Transverse colon (tissue), 3 donors: ENCODE data around the gene MYOM1.

Experiments
- EP300 ChIP-seq: sonication (generic); formaldehyde crosslinking; IDR thresholded peaks from one replicate; pipeline ENCODE4 v1.6.1; 2017; ENCODE audit warnings: antibody characterized with exemption, low read depth
- POLR2A ChIP-seq: fragments of 450-650 bp; IDR thresholded peaks from one replicate; pipeline ENCODE4 v1.6.1; 2016; ENCODE audit warnings: antibody characterized with exemption, mild to moderate bottlenecking, moderate library complexity
- TF ChIP-seq, protein P1 (sequence below), 5 experiments: fragments of 200-600 bp in 3 of 5; fragments of 450-650 bp in 2 of 5; sonication (generic) in 3 of 5; IDR thresholded peaks; 1 replicate in 2 of 5; 2 replicates in 3 of 5; pipeline ENCODE4 v1.5.1; 2016 to 2017; ENCODE audit warnings: antibody characterized with exemption in 5 of 5, inconsistent platforms in 3 of 5, mild to moderate bottlenecking in 2 of 5, moderate library complexity in 1 of 5

DNA sequence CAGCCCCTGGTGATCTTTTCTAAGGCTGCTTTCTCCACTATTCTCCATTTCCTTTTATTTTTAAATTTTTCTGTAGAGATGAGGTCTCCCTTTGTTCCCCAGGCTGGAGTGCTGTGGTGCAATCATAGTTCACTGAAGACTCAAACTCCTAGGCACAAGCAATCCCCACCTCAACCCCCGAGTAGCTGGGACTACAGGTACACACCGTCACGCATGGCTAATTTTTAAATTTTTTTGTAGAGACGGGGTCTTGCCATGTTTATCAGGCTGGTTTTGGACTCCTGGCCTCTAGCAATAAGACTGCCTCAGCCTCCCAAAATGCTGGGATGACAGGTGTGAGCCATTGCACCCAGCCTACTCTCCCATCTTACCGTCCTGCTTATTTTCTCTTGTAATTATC, 184.1 kb downstream of the MYOM1 start:
- TF ChIP-seq EP300, result no peak
- no peak for TF ChIP-seq POLR2A
- TF ChIP-seq, protein P1, sequence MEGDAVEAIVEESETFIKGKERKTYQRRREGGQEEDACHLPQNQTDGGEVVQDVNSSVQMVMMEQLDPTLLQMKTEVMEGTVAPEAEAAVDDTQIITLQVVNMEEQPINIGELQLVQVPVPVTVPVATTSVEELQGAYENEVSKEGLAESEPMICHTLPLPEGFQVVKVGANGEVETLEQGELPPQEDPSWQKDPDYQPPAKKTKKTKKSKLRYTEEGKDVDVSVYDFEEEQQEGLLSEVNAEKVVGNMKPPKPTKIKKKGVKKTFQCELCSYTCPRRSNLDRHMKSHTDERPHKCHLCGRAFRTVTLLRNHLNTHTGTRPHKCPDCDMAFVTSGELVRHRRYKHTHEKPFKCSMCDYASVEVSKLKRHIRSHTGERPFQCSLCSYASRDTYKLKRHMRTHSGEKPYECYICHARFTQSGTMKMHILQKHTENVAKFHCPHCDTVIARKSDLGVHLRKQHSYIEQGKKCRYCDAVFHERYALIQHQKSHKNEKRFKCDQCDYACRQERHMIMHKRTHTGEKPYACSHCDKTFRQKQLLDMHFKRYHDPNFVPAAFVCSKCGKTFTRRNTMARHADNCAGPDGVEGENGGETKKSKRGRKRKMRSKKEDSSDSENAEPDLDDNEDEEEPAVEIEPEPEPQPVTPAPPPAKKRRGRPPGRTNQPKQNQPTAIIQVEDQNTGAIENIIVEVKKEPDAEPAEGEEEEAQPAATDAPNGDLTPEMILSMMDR (IDR thresholded peaks at IDR 0.05), result no peak
